Measurements from ENCODE around the gene OR6Q1.
A peak's percentile ranks its signal among the peaks of the same experiment; 100 is the strongest.
"Not testable (repeated sequence)": the region's sequence is repeated elsewhere in the genome, so short reads cannot be mapped to it uniquely, and the experiment has no call there.

OR6Q1 gene

GRCh38 chr11:58030653-58031052 lies at the start of gene OR6Q1:
TSS of gene OR6Q1 (plus strand) at chr11:58030953. CDS start at chr11:58030953, 0 bp downstream.
- DNase-seq: no peak

- no peak for DNase-seq
These were observed 49.2 kb upstream of the OR6Q1 start for GRCh38 chr11:57981536-57981935.

GRCh38 chr11:57982776-57983175 lies 48.0 kb upstream of the OR6Q1 start:
- DNase-seq: no peak

GRCh38 chr11:57983191-57983590 lies 47.6 kb upstream of the OR6Q1 start:
- DNase-seq: no peak

- DNase-seq: not testable (repeated sequence)
These were observed 31.2 kb upstream of the OR6Q1 start for GRCh38 chr11:57999523-57999922.

DNA sequence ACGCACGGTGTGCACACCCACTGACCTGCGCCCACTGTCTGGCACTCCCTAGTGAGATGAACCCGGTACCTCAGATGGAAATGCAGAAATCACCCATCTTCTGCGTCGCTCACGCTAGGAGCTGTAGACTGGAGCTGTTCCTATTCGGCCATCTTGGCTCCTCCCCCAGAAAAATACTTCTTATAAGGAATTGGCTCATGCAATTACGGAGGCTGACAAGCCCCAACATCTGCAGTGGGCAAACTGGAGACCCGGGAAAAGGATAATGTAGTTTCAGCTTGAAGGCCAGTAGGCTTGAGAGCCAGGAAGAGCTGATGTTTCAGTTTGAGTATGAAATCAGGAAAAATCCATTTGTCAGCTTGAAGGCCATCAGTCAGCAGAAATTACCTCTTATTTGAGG lies 30.7 kb upstream of the OR6Q1 start:
- DNase-seq: not testable (repeated sequence)

DNA sequence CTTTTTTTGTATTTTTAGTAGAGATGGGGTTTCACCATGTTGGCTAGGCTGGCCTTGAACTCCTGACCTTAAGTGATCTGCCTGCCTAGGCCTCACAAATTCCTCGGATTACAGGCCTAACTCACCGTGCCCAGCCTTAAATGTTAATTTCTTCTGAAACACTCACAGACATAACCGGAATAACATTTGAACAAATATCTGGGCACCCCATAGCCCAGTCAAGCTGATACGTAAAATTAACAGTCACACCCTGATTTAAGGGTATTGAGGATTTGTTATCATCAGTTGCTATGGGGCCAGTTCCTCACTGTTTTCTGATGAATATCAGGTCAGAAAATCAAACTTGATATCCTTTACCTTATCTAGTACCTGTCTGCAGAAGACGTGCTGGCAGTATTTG lies 30.1 kb upstream of the OR6Q1 start:
- no peak for DNase-seq

GRCh38 chr11:58003036-58003435 lies 27.7 kb upstream of the OR6Q1 start:
- no peak for DNase-seq

DNA sequence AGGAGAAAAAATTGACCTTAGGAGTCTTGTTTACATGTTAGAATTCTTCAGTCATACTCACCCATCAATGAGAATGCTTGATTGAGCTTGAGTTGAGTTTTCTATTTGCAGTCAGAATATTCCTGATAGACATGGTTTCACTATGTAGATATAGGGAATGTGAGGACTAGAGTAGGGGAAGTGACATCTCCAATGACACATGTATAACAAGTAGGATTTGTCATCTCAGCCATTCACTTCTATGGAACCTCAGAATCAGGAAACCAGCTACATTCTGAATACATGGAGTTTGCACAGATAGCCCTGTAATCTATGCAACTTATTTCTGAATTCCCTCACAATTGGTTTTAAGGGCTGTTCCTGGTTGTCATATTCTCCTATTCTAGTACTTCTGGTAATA lies 27.2 kb upstream of the OR6Q1 start:
- DNase-seq: no peak

GRCh38 chr11:58004664-58005063 lies 26.1 kb upstream of the OR6Q1 start:
- no peak for DNase-seq

DNA sequence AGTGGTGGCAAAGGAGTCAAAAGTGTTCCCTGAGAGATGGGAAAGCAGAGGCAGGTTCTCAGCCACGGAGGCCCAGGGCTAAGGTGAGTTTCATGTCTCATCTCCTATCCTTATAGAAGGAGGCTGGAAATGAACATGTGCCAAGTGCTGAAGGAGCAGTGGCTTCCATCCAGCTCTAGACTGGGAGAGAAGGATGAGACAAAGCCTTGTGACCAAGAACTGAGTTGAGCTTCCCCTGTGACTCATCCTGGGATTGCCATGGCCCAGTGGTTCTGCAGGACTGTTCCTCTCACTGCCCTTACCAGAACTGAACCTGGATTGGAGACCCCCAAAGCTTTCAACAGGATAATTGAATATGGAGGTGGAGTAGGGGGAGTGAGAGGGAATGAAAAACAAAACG lies 23.8 kb upstream of the OR6Q1 start:
- DNase-seq: no peak

DNA sequence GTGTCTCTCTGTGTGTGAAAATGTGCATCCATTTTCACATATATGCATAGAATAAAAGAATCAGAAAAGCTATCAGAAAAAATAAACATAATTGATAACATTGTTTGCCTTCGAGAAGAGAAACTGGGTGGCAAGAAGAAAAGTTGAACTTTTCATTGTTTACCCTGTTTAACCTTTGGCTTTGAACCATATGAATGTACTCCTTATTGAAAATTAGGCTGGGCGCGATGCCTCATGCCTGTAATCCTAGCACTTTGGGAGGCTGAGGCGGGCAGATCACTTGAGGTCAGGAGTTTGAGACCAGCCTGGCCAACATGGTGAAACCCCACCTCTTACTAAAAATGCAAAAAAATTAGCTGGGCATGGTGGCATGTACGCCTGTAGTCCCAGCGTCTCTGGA lies 19.0 kb upstream of the OR6Q1 start:
- DNase-seq: no peak

GRCh38 chr11:58023435-58023931 lies 7.3 kb upstream of the OR6Q1 start, which contains the start of gene OR9Q1:
TSS of gene OR9Q1 (plus strand) at chr11:58023881. CDS start at chr11:58179445, 155,564 bp downstream.
- DNase-seq: no peak

GRCh38 chr11:58024601-58025091 lies 6.1 kb upstream of the OR6Q1 start:
- DNase-seq: no peak

DNA sequence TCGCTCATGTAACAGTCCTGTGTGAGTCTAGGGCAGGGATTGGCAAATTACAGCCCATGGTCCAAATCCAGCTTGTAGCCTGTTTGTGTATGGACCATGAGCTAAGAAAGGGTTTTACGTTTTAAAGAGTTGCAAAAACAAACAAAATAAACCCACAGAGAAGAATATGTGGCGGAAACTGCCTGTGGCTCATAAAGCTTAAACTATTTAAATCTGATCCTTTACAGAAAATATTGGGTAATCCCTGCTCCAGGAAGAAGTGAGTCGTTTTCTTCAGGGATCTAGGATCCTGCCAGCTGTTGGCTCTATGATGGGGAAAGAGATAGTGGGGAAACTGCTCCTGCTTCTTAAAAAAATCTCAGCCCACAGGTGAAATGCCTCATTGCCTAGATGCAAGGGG lies 3.4 kb upstream of the OR6Q1 start:
- no peak for DNase-seq

GRCh38 chr11:58028687-58029411 lies 1.9 kb upstream of the OR6Q1 start:
- peak; percentile 15 for DNase-seq

DNA sequence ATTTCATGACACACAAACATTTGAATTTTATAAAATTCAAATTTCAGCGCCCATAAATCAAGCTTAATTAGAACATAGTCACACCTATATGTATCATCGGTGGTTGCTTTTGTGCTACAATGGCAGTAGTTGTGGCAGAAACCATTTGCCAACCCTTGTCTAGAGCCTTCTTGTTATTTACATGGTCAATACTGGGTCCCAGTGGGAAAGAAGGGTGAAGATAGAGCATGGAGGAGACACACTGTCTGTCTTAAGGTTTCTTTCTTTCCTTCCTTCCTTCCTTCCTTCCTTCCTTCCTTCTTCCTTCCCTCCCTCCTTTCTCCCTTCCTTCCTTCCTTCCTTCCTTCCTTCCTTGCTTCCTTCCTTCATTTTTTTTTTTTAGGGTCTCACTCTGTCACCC lies 3.7 kb downstream of the OR6Q1 start:
- DNase-seq: no peak

GRCh38 chr11:58039589-58039988 lies 8.8 kb downstream of the OR6Q1 start:
- DNase-seq: no peak

GRCh38 chr11:58043379-58043778 lies 12.6 kb downstream of the OR6Q1 start:
- no peak for DNase-seq

DNA sequence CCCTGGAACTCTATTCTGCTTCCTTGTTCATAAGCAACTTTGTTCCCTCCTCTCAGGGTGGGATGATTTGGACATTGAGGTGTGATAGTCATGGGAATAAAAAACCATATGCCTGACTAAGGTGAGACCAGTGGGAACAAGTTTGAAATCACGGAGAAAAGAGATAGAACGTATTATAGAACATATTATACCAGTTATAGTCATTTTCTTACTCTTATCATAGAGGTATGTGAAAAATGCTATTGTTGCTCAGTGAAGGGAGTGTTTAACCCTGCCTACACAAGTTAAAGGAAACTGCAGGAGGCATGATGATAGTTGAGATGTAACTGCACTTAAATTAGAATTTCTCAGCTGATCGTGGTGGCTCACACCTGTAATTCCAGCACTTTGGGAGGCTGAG lies 15.5 kb downstream of the OR6Q1 start:
- no peak for DNase-seq

GRCh38 chr11:58047818-58048217 lies 17.1 kb downstream of the OR6Q1 start:
- no peak for DNase-seq

GRCh38 chr11:58055806-58056401 lies 25.2 kb downstream of the OR6Q1 start:
- no peak for DNase-seq

GRCh38 chr11:58057481-58057880 lies 26.7 kb downstream of the OR6Q1 start:
- DNase-seq: no peak

- DNase-seq: no peak
These were observed 27.7 kb downstream of the OR6Q1 start for GRCh38 chr11:58058276-58059006.

All from CD4-positive, alpha-beta T cell treated with Interleukin-17A for 1 hour (primary cell).